B cell (primary cell): ENCODE measurements around the gene NT5DC3. TPM values are rescaled to one million over a fixed set of nuclear protein-coding genes. Genes with fewer than 3 reads are reported as not detected.

Source experiments
- ATAC-seq: fragments of 200-7000 bp; cut with Tn5 transposase; one replicate; pipeline ENCODE4 v1.10.0; 2021; ENCODE audit warnings: low read depth, mild to moderate bottlenecking, moderate number of reproducible peaks, moderate library complexity
- CTCF ChIA-PET: fragments of 350-600 bp; sonication (Branson Sonifier 250); formaldehyde crosslinking; loops from one replicate; lab custom pipeline; 2021; ENCODE audit warnings: antibody characterized with exemption, inconsistent platforms; lab: Charles Lee
- POLR2A ChIA-PET: fragments of 350-600 bp; sonication (Branson Sonifier 250); formaldehyde crosslinking; loops from one replicate; lab custom pipeline; 2021; ENCODE audit warnings: antibody characterized with exemption; lab: Charles Lee
- DNase-seq: peaks from one replicate; pipeline ENCODE4 v3.0.0; 2013
- H2AFZ ChIP-seq: 2 replicates; pipeline ENCODE4 v1.6.1; 2012; ENCODE audit warnings: mild to moderate bottlenecking, low read depth, low read length; ENCODE audit not compliant: insufficient read depth, poor library complexity, severe bottlenecking
- H3K27ac ChIP-seq, 2 donors: 1 replicate in 1 of 2; 2 replicates in 1 of 2; pipeline ENCODE4 v1.5.1; 2012 to 2013; ENCODE audit warnings: low read length in 2 of 2, mild to moderate bottlenecking in 2 of 2, moderate library complexity in 1 of 2
- H3K27me3 ChIP-seq, 4 experiments: fragments of 200-600 bp in 1 of 4; sonication (generic) in 1 of 4; replicated peaks in 1 of 4; 1 replicate in 2 of 4; 2 replicates in 2 of 4; pipeline versions ENCODE4 v1.6.1 to v1.7.0; 2013 to 2016; ENCODE audit warnings: low read length in 3 of 4, mild to moderate bottlenecking in 2 of 4, mixed read lengths in 1 of 4, moderate library complexity in 1 of 4; ENCODE audit not compliant: insufficient read depth in 4 of 4, control insufficient read depth in 3 of 4; ENCODE audit errors: control extremely low read depth in 1 of 4
- H3K36me3 ChIP-seq, 2 experiments: replicated peaks in 1 of 2; 1 replicate in 1 of 2; 2 replicates in 1 of 2; pipeline versions ENCODE4 v1.6.1 to v1.7.1; 2013; ENCODE audit warnings: low read length in 1 of 2; ENCODE audit not compliant: insufficient read depth in 2 of 2, control insufficient read depth in 1 of 2; ENCODE audit errors: control extremely low read depth in 1 of 2, extremely low read depth in 1 of 2
- H3K4me1 ChIP-seq, 2 donors: fragments of 200-600 bp in 1 of 2; sonication (generic) in 1 of 2; 1 replicate in 1 of 2; 2 replicates in 1 of 2; pipeline versions ENCODE4 v1.5.1 to v1.6.1; 2013 to 2017; ENCODE audit warnings: low read length in 2 of 2; ENCODE audit not compliant: control insufficient read depth in 2 of 2, insufficient read depth in 2 of 2
- H3K4me2 ChIP-seq: replicated peaks from 2 replicates; pipeline ENCODE3; 2012; ENCODE audit warnings: mild to moderate bottlenecking, low read depth, low read length; ENCODE audit not compliant: poor library complexity, severe bottlenecking
- H3K4me3 ChIP-seq, 5 experiments: fragments of 200-600 bp in 1 of 5; sonication (generic) in 1 of 5; 1 replicate in 3 of 5; 2 replicates in 2 of 5; pipeline versions ENCODE4 v1.5.1 to v1.7.0; 2011 to 2016; ENCODE audit warnings: low read length in 4 of 5, mild to moderate bottlenecking in 4 of 5, low read depth in 2 of 5, control low read depth in 1 of 5, moderate library complexity in 1 of 5; ENCODE audit not compliant: insufficient read depth in 1 of 5; ENCODE audit errors: control extremely low read depth in 1 of 5, extremely low read depth in 1 of 5
- H3K79me2 ChIP-seq: fragments of 200-600 bp; sonication (generic); one replicate; pipeline ENCODE4 v1.6.0; 2016; ENCODE audit warnings: low read length; ENCODE audit not compliant: control insufficient read depth, insufficient read depth
- H3K9ac ChIP-seq: fragments of 200-600 bp; sonication (generic); 2 replicates; pipeline ENCODE4 v1.6.1; 2017; ENCODE audit warnings: mild to moderate bottlenecking, low read length, moderate library complexity
- H3K9me3 ChIP-seq, 3 donors: one replicate each; pipeline versions ENCODE4 v1.6.1 to v1.7.1; 2013; ENCODE audit warnings: low read length in 2 of 3; ENCODE audit not compliant: control insufficient read depth in 2 of 3, insufficient read depth in 1 of 3; ENCODE audit errors: control extremely low read depth in 1 of 3
- H4K20me1 ChIP-seq: 2 replicates; pipeline ENCODE4 v1.6.0; 2012; ENCODE audit warnings: mild to moderate bottlenecking, low read length; ENCODE audit not compliant: insufficient read depth, control insufficient read depth, poor library complexity, severe bottlenecking
- H3K27ac Mint-ChIP-seq: one replicate; pipeline ENCODE4 v1.8.0; 2021; ENCODE audit warnings: mixed read lengths
- H3K27me3 Mint-ChIP-seq: one replicate; pipeline ENCODE4 v1.8.0; 2021; ENCODE audit warnings: mixed read lengths
- H3K4me1 Mint-ChIP-seq: one replicate; pipeline ENCODE4 v1.8.0; 2021; ENCODE audit warnings: mixed read lengths
- H3K4me3 Mint-ChIP-seq: one replicate; pipeline ENCODE4 v1.8.0; 2021; ENCODE audit warnings: mixed read lengths
- H3K9me3 Mint-ChIP-seq: one replicate; pipeline ENCODE4 v1.8.0; 2022; ENCODE audit warnings: mixed read lengths; ENCODE audit not compliant: insufficient read depth
- CTCF ChIP-seq: fragments of 200-600 bp; IDR thresholded peaks from one replicate; pipeline ENCODE4 v1.8.0; 2022; ENCODE audit warnings: antibody characterized with exemption, mild to moderate bottlenecking
- EZH2 ChIP-seq: IDR thresholded peaks from 2 replicates; pipeline ENCODE4 v1.6.1; 2012; ENCODE audit warnings: borderline replicate concordance, low read depth, mild to moderate bottlenecking, moderate library complexity, low read length; ENCODE audit not compliant: insufficient read depth, poor library complexity, severe bottlenecking
- WGBS: methylation state at CpG from one replicate; pipeline ENCODE4 v1.1.5; 2013; ENCODE audit warnings: missing lambda C conversion rate; ENCODE audit not compliant: insufficient coverage; 5-methylcytosine and 5-hydroxymethylcytosine counted together
- intact Hi-C: fragments of 100-400 bp; cut with micrococcal nuclease; formaldehyde crosslinking; loops from one replicate; pipeline ENCODE4 v1.10.0; 2022
- polyA plus RNA-seq: library from polyadenylated mRNA; depleted of rRNA; stranded (reverse); fragments of >200 nt; gene quantifications from 2 replicates; pipeline ENCODE4 v1.2.3, GENCODE V29; 2012
- total RNA-seq, 2 donors: library from RNA; stranded (reverse); fragments of 120-200 nt in 1 of 2; gene quantifications; 1 replicate in 1 of 2; 2 replicates in 1 of 2; pipeline versions ENCODE4 v1.2.3 to v1.2.4, GENCODE V29; 2013 to 2022

Gene NT5DC3
- total and polyA plus RNA-seq, 2 donors (not counting 1 experiment from before 2014, with no cell fraction given): 4.4 to 10.6 TPM

- H3K27me3 Mint-ChIP-seq: no peaks in the 10 kb centered on the region
- H3K4me1 Mint-ChIP-seq: peaks cover 16% of the 10 kb centered on the region
- H3K9me3 Mint-ChIP-seq: peaks cover 3% of the 10 kb centered on the region
- no peak overlapping the region for H3K4me3 Mint-ChIP-seq
- POLR2A ChIA-PET: no interaction called here
- intact Hi-C loops: no loop called here
- no peak for DNase-seq
- no peak overlapping the region for H3K9ac ChIP-seq
- H3K9me3 ChIP-seq: peaks cover 3 to 8% (median 6%) of the 10 kb centered on the region in 3 donors
- H3K36me3 ChIP-seq: peaks cover 0 to 8% of the 10 kb centered on the region in 2 experiments
- no peaks in the 10 kb centered on the region for H3K79me2 ChIP-seq
- CTCF ChIA-PET: no interaction called here
- H3K27ac ChIP-seq: no peak overlapping the region
- no peak for ATAC-seq
- no peak overlapping the region for H3K4me3 ChIP-seq
- H3K27ac Mint-ChIP-seq: no peak overlapping the region
- peaks cover 6% of the 10 kb centered on the region in 2 donors for H3K4me1 ChIP-seq
- no CpG with 5 or more reads among the region's 3 CpGs for WGBS
- TF ChIP-seq EZH2: no peak
- TF ChIP-seq CTCF: no peak
- no peak overlapping the region for H2AFZ ChIP-seq
- H3K4me2 ChIP-seq: no peak overlapping the region
- no peaks in the 10 kb centered on the region for H3K27me3 ChIP-seq
- no peaks in the 10 kb centered on the region for H4K20me1 ChIP-seq
Measured at GRCh38 chr12:103824845-103825244, 16.2 kb downstream of the NT5DC3 start.

- H3K27ac ChIP-seq: no peak overlapping the region
- intact Hi-C loops: no loop called here
- peaks cover 3% of the 10 kb centered on the region for H3K9me3 Mint-ChIP-seq
- ATAC-seq (no peak), DNase-seq (no peak)
- TF ChIP-seq EZH2 (no peak), CTCF (no peak)
- ChIA-PET POLR2A (no interaction called here), CTCF (no interaction called here)
- H3K4me3 Mint-ChIP-seq: no peak overlapping the region
- H3K27me3 ChIP-seq: no peaks in the 10 kb centered on the region
- 79% methylated on average over 2 of the region's 3 CpGs for WGBS
- H3K4me1 Mint-ChIP-seq: peaks cover 10% of the 10 kb centered on the region
- peaks cover 4 to 6% of the 10 kb centered on the region in 2 donors for H3K4me1 ChIP-seq
- no peak overlapping the region for H3K27ac Mint-ChIP-seq
- no peaks in the 10 kb centered on the region for H3K79me2 ChIP-seq
- H3K4me3 ChIP-seq: no peak overlapping the region
- H3K36me3 ChIP-seq: peaks cover 0 to 8% of the 10 kb centered on the region in 2 experiments
- H3K4me2 ChIP-seq: no peak overlapping the region
- H4K20me1 ChIP-seq: no peaks in the 10 kb centered on the region
- no peaks in the 10 kb centered on the region for H3K27me3 Mint-ChIP-seq
- H3K9me3 ChIP-seq: peaks cover 3 to 8% (median 6%) of the 10 kb centered on the region in 3 donors
- no peak overlapping the region for H3K9ac ChIP-seq
- H2AFZ ChIP-seq: no peak overlapping the region
Measured at GRCh38 chr12:103824290-103824689, 16.7 kb downstream of the NT5DC3 start.
